Keratinocyte (primary cell): ENCODE data around the gene RASSF1.

Source experiments
- CTCF ChIP-seq, 3 experiments: IDR thresholded peaks in 1 of 3; conservative IDR thresholded peaks in 1 of 3; optimal IDR thresholded peaks in 1 of 3; 2 replicates in 2 of 3; 3 replicates in 1 of 3; pipeline versions ENCODE3 to v1.5.1; 2011; ENCODE audit warnings: low read length in 3 of 3, mild to moderate bottlenecking in 3 of 3, moderate library complexity in 2 of 3, control low read depth in 1 of 3, inconsistent platforms in 1 of 3; ENCODE audit not compliant: insufficient read depth in 2 of 3; ENCODE audit errors: extremely low read depth in 1 of 3
- EZH2 ChIP-seq: IDR thresholded peaks from one replicate; pipeline ENCODE4 v1.6.1; 2012; ENCODE audit warnings: inconsistent platforms, mild to moderate bottlenecking, low read length, moderate library complexity

- TF ChIP-seq EZH2, result no peak
- no peak for TF ChIP-seq CTCF (optimal IDR thresholded peaks at IDR 0.05 in 1 of 3, IDR thresholded peaks at IDR 0.05 in 1 of 3, conservative IDR thresholded peaks at IDR 0.05 in 1 of 3; ENCODE audit: extremely low read depth in 1 of 3, insufficient read depth in 2 of 3, low read length in 3 of 3)
Measured at GRCh38 chr3:50350527-50351322, 10.1 kb upstream of the RASSF1 start, which contains the start of the genes CYB561D2 and NPRL2.
